ENCODE results near the gene EPB41L2.

DNA sequence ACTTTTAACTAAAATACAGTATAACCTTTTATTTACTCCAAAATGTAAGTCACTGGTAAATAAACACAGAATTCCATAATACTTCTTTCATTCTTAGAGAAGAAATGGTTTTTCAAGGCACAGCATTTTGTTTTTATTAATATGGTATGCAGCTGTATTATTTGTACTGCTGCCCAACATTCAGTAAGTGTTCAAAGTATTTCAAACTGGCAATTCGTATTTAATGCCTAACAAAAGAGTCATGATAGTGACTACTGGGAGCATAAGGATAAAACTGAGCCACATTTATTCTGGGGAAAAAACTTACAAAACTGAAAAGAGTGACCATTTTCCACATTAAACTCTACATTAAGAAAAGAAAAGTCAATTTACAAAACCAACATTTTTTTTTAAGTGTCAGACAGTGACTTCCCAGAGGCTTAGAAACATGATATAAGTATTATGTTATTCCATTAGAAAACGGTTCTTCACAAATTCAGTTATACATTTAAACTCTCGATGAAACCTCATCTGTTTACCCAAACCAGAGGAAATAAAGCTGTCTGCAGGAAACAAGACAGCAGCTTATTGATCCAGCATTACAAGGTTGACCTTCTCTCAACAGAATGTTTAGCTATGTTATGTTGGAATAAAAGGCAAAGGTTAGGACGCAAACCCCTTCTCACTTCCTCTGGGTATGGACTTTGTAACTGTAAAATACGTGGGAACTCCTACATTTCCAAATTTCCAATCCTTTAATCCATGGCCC lies 24.3 kb downstream of the EPB41L2 start:
- TF ChIP-seq EZH2 (IDR thresholded peaks at IDR 0.05; ENCODE audit: insufficient read depth, poor library complexity, severe bottlenecking) (no peak), EZH2phosphoT487 (IDR thresholded peaks at IDR 0.05; ENCODE audit: insufficient read depth, low read depth) (no peak)
